ENCODE results near the gene VAMP5. TPM values are rescaled to one million over a fixed set of nuclear protein-coding genes. Genes with fewer than 3 reads are reported as not detected.

The VAMP5 gene
- total and polyA plus RNA-seq, 9 of the 15 experiments (the other 6 are each of a cell fraction or from before 2014, with no cell fraction given), result 0.54 to 1.9 (median 1.5) TPM; not detected in 2

- no peak; the same call in 1 of the 2 replicates for TF ChIP-seq THRB (CRISPR knock-in tag; conservative IDR thresholded peaks at IDR 0.05)
- no peak for TF ChIP-seq HIVEP1 (CRISPR knock-in tag; IDR thresholded peaks at IDR 0.05)
- TF ChIP-seq ZFP36 (IDR thresholded peaks at IDR 0.05; ENCODE audit: low read depth, low read length, partially characterized antibody), result no peak
- TF ChIP-seq HDGF (IDR thresholded peaks at IDR 0.05), result 0 out of 2 replicates have a peak, but pooled peaks have one; percentile 21
- TF ChIP-seq RBFOX2 (IDR thresholded peaks at IDR 0.05; ENCODE audit: low read depth, low read length), result peak; percentile 97
- no peak for TF ChIP-seq HSF4 (CRISPR knock-in tag; IDR thresholded peaks at IDR 0.05; ENCODE audit: borderline replicate concordance)
- peak; percentile 61 for TF ChIP-seq SP1 (CRISPR knock-in tag; IDR thresholded peaks at IDR 0.05)
- TF ChIP-seq E2F8 (IDR thresholded peaks at IDR 0.05; ENCODE audit: low read depth, partially characterized antibody), result peak; percentile 11
- TF ChIP-seq MXI1 (IDR thresholded peaks at IDR 0.05; ENCODE audit: low read depth, low read length), result peak; percentile 73; the same call in 1 of the 2 replicates
- 0 out of 2 replicates have a peak, but pooled peaks have one; percentile 52 for TF ChIP-seq SRSF1 (IDR thresholded peaks at IDR 0.05; ENCODE audit: low read depth, low read length)
- TF ChIP-seq ZFP91 (CRISPR knock-in tag; IDR thresholded peaks at IDR 0.05), result peak; percentile 4; the same call in 1 of the 2 replicates
- peak; percentile 56; the same call in 1 of the 2 replicates for TF ChIP-seq ZNF143 (CRISPR knock-in tag; IDR thresholded peaks at IDR 0.05)
Measured at GRCh38 chr2:85539361-85540132, 44.7 kb upstream of the VAMP5 start (continued).

Measured in K562 (cell line).